GM23248 (cell line): ENCODE data around the gene EARS2.

Experiments used
- EZH2 ChIP-seq: fragments of 200-600 bp; sonication (generic); IDR thresholded peaks from 2 replicates; pipeline ENCODE4 v1.6.1; 2018; ENCODE audit warnings: antibody characterized with exemption, mild to moderate bottlenecking; ENCODE audit not compliant: insufficient read depth, poor library complexity, severe bottlenecking
- EZH2phosphoT487 ChIP-seq: fragments of 200-600 bp; sonication (generic); IDR thresholded peaks from 2 replicates; pipeline ENCODE4 v1.6.1; 2018; ENCODE audit warnings: antibody characterized with exemption, moderate library complexity, mild to moderate bottlenecking, low read depth; ENCODE audit not compliant: insufficient read depth

DNA sequence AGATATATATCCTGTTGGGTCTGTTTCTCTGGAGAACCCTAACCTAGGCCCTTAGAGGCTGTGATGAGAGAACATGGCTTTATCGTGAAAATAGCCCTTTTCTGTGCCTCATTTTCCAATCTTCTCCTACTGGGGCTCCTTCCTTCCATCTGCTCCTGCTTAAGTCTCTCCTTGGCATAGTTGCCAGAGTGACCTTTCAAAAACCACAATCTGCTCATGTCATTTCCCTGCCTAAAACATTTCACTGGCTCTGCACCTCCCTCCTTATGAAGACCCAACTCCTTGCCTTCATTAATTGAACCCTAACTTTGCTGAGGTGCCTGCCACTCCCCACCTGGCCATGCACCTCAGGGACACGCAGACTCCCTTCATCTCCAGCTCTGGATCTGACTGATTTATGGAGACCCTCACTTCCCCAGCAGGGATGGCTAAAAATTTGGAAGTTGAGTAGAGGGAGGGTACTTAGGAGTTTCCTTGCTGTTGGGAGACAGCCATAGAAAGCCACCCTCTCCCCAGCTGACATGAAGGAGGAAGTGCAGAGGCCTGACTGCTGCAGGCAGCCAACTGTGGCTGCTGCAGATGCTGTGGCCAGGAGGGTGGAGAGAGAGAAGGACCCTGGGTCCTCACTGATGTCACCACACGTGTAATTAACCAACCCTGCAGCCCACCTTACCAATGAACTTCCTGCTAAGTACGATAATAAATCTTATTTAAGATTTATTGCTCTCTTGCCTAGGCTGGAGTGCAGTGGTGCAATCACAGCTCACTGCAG lies 40.6 kb downstream of the EARS2 start:
- no peak for TF ChIP-seq EZH2
- no peak for TF ChIP-seq EZH2phosphoT487
